ENCODE results near the gene ITCH.

DNA sequence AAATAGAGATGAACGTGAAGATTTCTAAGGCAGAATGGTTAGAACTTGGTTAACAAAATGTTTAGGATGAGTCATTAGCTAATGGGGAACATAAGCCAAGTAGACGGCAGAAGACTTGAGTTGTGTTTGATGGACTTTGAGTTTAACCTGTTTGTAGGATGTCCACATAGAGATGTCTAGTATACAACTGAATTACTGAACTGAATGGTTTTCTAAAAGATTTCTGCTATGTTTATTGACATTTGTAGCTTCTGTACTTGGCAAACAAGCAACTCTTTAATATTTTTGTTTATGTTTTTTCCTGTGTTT is 98.7 kb downstream of the ITCH start:
- TF ChIP-seq POLR2A (IDR thresholded peaks at IDR 0.05): no peak
- TF ChIP-seq, protein P1, sequence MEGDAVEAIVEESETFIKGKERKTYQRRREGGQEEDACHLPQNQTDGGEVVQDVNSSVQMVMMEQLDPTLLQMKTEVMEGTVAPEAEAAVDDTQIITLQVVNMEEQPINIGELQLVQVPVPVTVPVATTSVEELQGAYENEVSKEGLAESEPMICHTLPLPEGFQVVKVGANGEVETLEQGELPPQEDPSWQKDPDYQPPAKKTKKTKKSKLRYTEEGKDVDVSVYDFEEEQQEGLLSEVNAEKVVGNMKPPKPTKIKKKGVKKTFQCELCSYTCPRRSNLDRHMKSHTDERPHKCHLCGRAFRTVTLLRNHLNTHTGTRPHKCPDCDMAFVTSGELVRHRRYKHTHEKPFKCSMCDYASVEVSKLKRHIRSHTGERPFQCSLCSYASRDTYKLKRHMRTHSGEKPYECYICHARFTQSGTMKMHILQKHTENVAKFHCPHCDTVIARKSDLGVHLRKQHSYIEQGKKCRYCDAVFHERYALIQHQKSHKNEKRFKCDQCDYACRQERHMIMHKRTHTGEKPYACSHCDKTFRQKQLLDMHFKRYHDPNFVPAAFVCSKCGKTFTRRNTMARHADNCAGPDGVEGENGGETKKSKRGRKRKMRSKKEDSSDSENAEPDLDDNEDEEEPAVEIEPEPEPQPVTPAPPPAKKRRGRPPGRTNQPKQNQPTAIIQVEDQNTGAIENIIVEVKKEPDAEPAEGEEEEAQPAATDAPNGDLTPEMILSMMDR (IDR thresholded peaks at IDR 0.05): no peak

Measured in body of pancreas (tissue), 4 donors.